ENCODE data around the gene NDST4.

- TF ChIP-seq ETV5 (CRISPR knock-in tag; IDR thresholded peaks at IDR 0.05; ENCODE audit: borderline replicate concordance) (no peak), PBX3 (CRISPR knock-in tag; IDR thresholded peaks at IDR 0.05; ENCODE audit: borderline replicate concordance) (no peak), ZFP41 (CRISPR knock-in tag; IDR thresholded peaks at IDR 0.05; ENCODE audit: borderline replicate concordance) (no peak), CBX2 (IDR thresholded peaks at IDR 0.05; ENCODE audit: low read depth, low read length) (no peak), CBX2 (CRISPR knock-in tag; IDR thresholded peaks at IDR 0.05; ENCODE audit: low read depth) (no peak), YY1 (IDR thresholded peaks at IDR 0.05; ENCODE audit: insufficient read depth, insufficient replicate concordance, low read depth, low read length) (no peak), MTF1 (CRISPR knock-in tag; IDR thresholded peaks at IDR 0.05) (no peak)
Observed at GRCh38 chr4:114780205-114780604, 333.2 kb downstream of the NDST4 start.
